H1 (cell line): ENCODE data around the gene DDC. TPM values are rescaled to one million over a fixed set of nuclear protein-coding genes. Genes with fewer than 3 reads are reported as not detected.
"Not testable (repeated sequence)": the region's sequence is repeated elsewhere in the genome, so short reads cannot be mapped to it uniquely, and the experiment has no call there.

Experiments used
- CTCF ChIA-PET: fragments of 300-600 bp; sonication (Branson Sonifier 250); formaldehyde crosslinking; loops from one replicate; lab custom pipeline; 2021; ENCODE audit not compliant: partially characterized antibody; lab: Charles Lee
- POLR2A ChIA-PET: fragments of 300-600 bp; sonication (Branson Sonifier 250); formaldehyde crosslinking; loops from one replicate; lab custom pipeline; 2021; ENCODE audit warnings: inconsistent platforms; ENCODE audit not compliant: partially characterized antibody; lab: Charles Lee
- DNase-seq, 2 experiments: peaks; one replicate each; pipeline versions ENCODE4 v3.0.0 to v3.0.0-alpha.2; 2010 to 2022; ENCODE audit warnings: low spot score in 2 of 2, low read depth in 1 of 2, mixed read lengths in 1 of 2
- FAIRE-seq: peaks from 2 replicates; lab custom pipeline; 2011; peaks lifted over from hg19 to GRCh38; lab: Jason Lieb, UNC
- H2AFZ ChIP-seq: 2 replicates; pipeline ENCODE4 v1.8.1; 2012; ENCODE audit warnings: low read length, inconsistent platforms
- H2AK5ac ChIP-seq: 2 replicates; pipeline ENCODE4 v1.6.1; 2013; ENCODE audit warnings: low read depth, low read length
- H2BK120ac ChIP-seq: replicated peaks from 2 replicates; pipeline ENCODE3; 2013; ENCODE audit warnings: low read depth, low read length, inconsistent platforms
- H2BK12ac ChIP-seq: 2 replicates; pipeline ENCODE4 v1.6.1; 2013; ENCODE audit warnings: low read depth, low read length
- H2BK15ac ChIP-seq: 2 replicates; pipeline ENCODE4 v1.6.1; 2013; ENCODE audit warnings: low read length
- H2BK20ac ChIP-seq: 2 replicates; pipeline ENCODE4 v1.6.1; 2013; ENCODE audit warnings: low read length
- H2BK5ac ChIP-seq: 2 replicates; pipeline ENCODE4 v1.6.1; 2013; ENCODE audit warnings: low read depth, low read length
- H3K14ac ChIP-seq: 2 replicates; pipeline ENCODE4 v1.6.1; 2013; ENCODE audit warnings: inconsistent platforms; ENCODE audit not compliant: insufficient read length
- H3K18ac ChIP-seq: 2 replicates; pipeline ENCODE4 v1.6.1; 2013; ENCODE audit warnings: low read length; ENCODE audit errors: extremely low read depth
- H3K23ac ChIP-seq: 2 replicates; pipeline ENCODE4 v1.6.1; 2013; ENCODE audit warnings: inconsistent platforms; ENCODE audit not compliant: insufficient read length
- H3K23me2 ChIP-seq: 2 replicates; pipeline ENCODE4 v1.6.1; 2013; ENCODE audit warnings: low read depth, low read length
- H3K27ac ChIP-seq: 2 replicates; pipeline ENCODE4 v1.6.1; 2011; ENCODE audit warnings: low read depth, low read length, inconsistent platforms
- H3K27me3 ChIP-seq, 4 experiments: replicated peaks in 1 of 4; 1 replicate in 1 of 4; 2 replicates in 3 of 4; pipeline versions ENCODE4 v1.6.1 to v1.8.1; 2011 to 2013; ENCODE audit warnings: low read length in 3 of 4, mild to moderate bottlenecking in 3 of 4, inconsistent platforms in 2 of 4, mixed read lengths in 2 of 4, moderate library complexity in 1 of 4; ENCODE audit not compliant: control insufficient read depth in 3 of 4, insufficient read depth in 3 of 4; ENCODE audit errors: extremely low read depth in 1 of 4
- H3K36me3 ChIP-seq, 4 experiments: 2 replicates each; pipeline versions ENCODE4 v1.6.1 to v1.8.1; 2011 to 2013; ENCODE audit warnings: mild to moderate bottlenecking in 4 of 4, low read length in 3 of 4, moderate library complexity in 2 of 4, control low read depth in 1 of 4, inconsistent platforms in 1 of 4; ENCODE audit not compliant: insufficient read depth in 4 of 4, control insufficient read depth in 2 of 4
- H3K4ac ChIP-seq: replicated peaks from 2 replicates; pipeline ENCODE3; 2013; ENCODE audit warnings: low read length, low read depth, mixed read lengths, inconsistent platforms; ENCODE audit not compliant: insufficient read length
- H3K4me1 ChIP-seq, 4 experiments: replicated peaks in 1 of 4; 1 replicate in 1 of 4; 2 replicates in 3 of 4; pipeline versions ENCODE4 v1.6.1 to v1.8.1; 2011 to 2013; ENCODE audit warnings: low read length in 3 of 4, inconsistent platforms in 2 of 4, mixed read lengths in 1 of 4; ENCODE audit not compliant: insufficient read depth in 4 of 4, control insufficient read depth in 3 of 4
- H3K4me2 ChIP-seq, 2 experiments: 2 replicates each; pipeline versions ENCODE4 v1.6.1 to v1.8.1; 2011 to 2013; ENCODE audit warnings: low read depth in 2 of 2, low read length in 2 of 2, control low read depth in 1 of 2, inconsistent platforms in 1 of 2, mild to moderate bottlenecking in 1 of 2; ENCODE audit not compliant: insufficient read depth in 1 of 2
- H3K4me3 ChIP-seq, 4 experiments: fragments of 200-600, 300-600 bp in 1 of 4; sonication (generic), shearing (Covaris generic), sonication (Bioruptor Twin) in 1 of 4; 2 replicates each; pipeline versions ENCODE4 v1.5.1 to v1.8.1; 2011 to 2016; ENCODE audit warnings: low read length in 4 of 4, low read depth in 3 of 4, control low read depth in 2 of 4, inconsistent platforms in 2 of 4, mild to moderate bottlenecking in 2 of 4, mixed read lengths in 1 of 4, moderate library complexity in 1 of 4; ENCODE audit not compliant: insufficient read depth in 2 of 4; ENCODE audit errors: extremely low read depth in 1 of 4
- H3K56ac ChIP-seq: replicated peaks from 2 replicates; pipeline ENCODE3; 2013; ENCODE audit warnings: low read depth, mild to moderate bottlenecking, mixed read lengths, low read length, inconsistent platforms; ENCODE audit not compliant: insufficient read length
- H3K79me1 ChIP-seq: 2 replicates; pipeline ENCODE4 v1.6.1; 2013; ENCODE audit warnings: low read depth, low read length, control low read depth
- H3K79me2 ChIP-seq, 2 experiments: 2 replicates each; pipeline versions ENCODE4 v1.6.1 to v1.8.1; 2012 to 2013; ENCODE audit warnings: low read length in 2 of 2, mild to moderate bottlenecking in 2 of 2, inconsistent platforms in 1 of 2; ENCODE audit not compliant: insufficient read depth in 2 of 2, control insufficient read depth in 1 of 2
- H3K9ac ChIP-seq, 4 experiments: replicated peaks in 1 of 4; 1 replicate in 1 of 4; 2 replicates in 3 of 4; pipeline versions ENCODE4 v1.6.1 to v1.8.1; 2011 to 2013; ENCODE audit warnings: low read depth in 3 of 4, low read length in 3 of 4, control low read depth in 2 of 4, mild to moderate bottlenecking in 2 of 4, moderate library complexity in 2 of 4, inconsistent platforms in 1 of 4; ENCODE audit errors: extremely low read depth in 1 of 4
- H3K9me3 ChIP-seq, 2 experiments: 2 replicates each; pipeline versions ENCODE4 v1.6.1 to v1.8.1; 2012 to 2013; ENCODE audit warnings: mild to moderate bottlenecking in 2 of 2, moderate library complexity in 2 of 2, control low read depth in 1 of 2, inconsistent platforms in 1 of 2, low read depth in 1 of 2, low read length in 1 of 2, mixed read lengths in 1 of 2; ENCODE audit not compliant: insufficient read depth in 2 of 2
- H4K20me1 ChIP-seq, 2 experiments: replicated peaks in 1 of 2; 2 replicates each; pipeline versions ENCODE3 to v1.8.1; 2011 to 2013; ENCODE audit warnings: inconsistent platforms in 2 of 2, low read length in 2 of 2, mild to moderate bottlenecking in 1 of 2; ENCODE audit not compliant: insufficient read depth in 2 of 2, control insufficient read depth in 1 of 2
- H4K5ac ChIP-seq: 2 replicates; pipeline ENCODE4 v1.6.1; 2013; ENCODE audit warnings: low read length, low read depth, mixed read lengths, inconsistent platforms; ENCODE audit not compliant: insufficient read length
- H4K8ac ChIP-seq: 2 replicates; pipeline ENCODE4 v1.8.0; 2013; ENCODE audit warnings: mild to moderate bottlenecking, moderate library complexity, low read length, inconsistent platforms; ENCODE audit not compliant: insufficient read depth; ENCODE audit errors: extremely low read depth
- H4K91ac ChIP-seq: replicated peaks from 2 replicates; pipeline ENCODE3; 2013; ENCODE audit warnings: low read length, mixed read lengths, inconsistent platforms; ENCODE audit not compliant: insufficient read length
- WGBS, 2 experiments: shearing (Covaris generic) in 1 of 2; methylation state at CpG; one replicate each; pipeline versions ENCODE4 v1.1.6 to v1.1.7; 2013 to 2015; ENCODE audit warnings: low lambda C conversion rate in 2 of 2, mixed read lengths in 2 of 2, inconsistent platforms in 1 of 2, low coverage in 1 of 2, missing lambda C conversion rate in 1 of 2; ENCODE audit not compliant: insufficient replicate concordance in 2 of 2, insufficient coverage in 1 of 2, insufficient read length in 1 of 2; ENCODE audit errors: extremely low coverage in 1 of 2, missing lambda C conversion rate in 1 of 2; 5-methylcytosine and 5-hydroxymethylcytosine counted together
- polyA plus RNA-seq, 7 experiments: library from polyadenylated mRNA; depleted of rRNA in 3 of 7; stranded (reverse) in 5 of 7; unstranded in 2 of 7; fragments of >200 nt in 5 of 7; fragments of 200-250 nt in 2 of 7; gene quantifications; 1 replicate in 5 of 7; 2 replicates in 1 of 7; 4 replicates in 1 of 7; pipeline versions ENCODE4 v1.2.1 to v1.2.3, GENCODE V29; 2011 to 2013; ENCODE audit warnings: missing spikeins in 2 of 7, mixed read lengths in 2 of 7
- total RNA-seq: library from RNA; stranded (reverse); fragmentation: NEBNext Ultra II Directional; extraction: Animal tissue kit (Norgen Biotek cat#: 25700); gene quantifications from 2 replicates; pipeline ENCODE4 v1.2.1, GENCODE V29; 2021

Gene DDC
- total and polyA plus RNA-seq, 2 of the 8 experiments (the other 6 are each of a cell fraction or from before 2014, with no cell fraction given) = 0.05 TPM; not detected in 1

- CTCF ChIA-PET, H2BK120ac ChIP-seq, H3K27me3 ChIP-seq, H3K9ac ChIP-seq, H3K4me2 ChIP-seq, H2BK20ac ChIP-seq, H2BK15ac ChIP-seq, H3K36me3 ChIP-seq, H2AFZ ChIP-seq, H3K4me3 ChIP-seq, H2BK12ac ChIP-seq, H4K8ac ChIP-seq, POLR2A ChIA-PET, H4K5ac ChIP-seq, H3K14ac ChIP-seq, H4K91ac ChIP-seq, H3K23ac ChIP-seq, H3K4ac ChIP-seq, H4K20me1 ChIP-seq, H3K4me1 ChIP-seq, H3K27ac ChIP-seq, DNase-seq, H2AK5ac ChIP-seq, H3K79me1 ChIP-seq, H3K23me2 ChIP-seq, H2BK5ac ChIP-seq, H3K79me2 ChIP-seq, FAIRE-seq, H3K18ac ChIP-seq, H3K9me3 ChIP-seq, H3K56ac ChIP-seq: not testable (repeated sequence)
- WGBS, 2 experiments = 95% methylated on average over 4 of the region's 6 CpGs; no CpG with 5 or more reads in 1 of the 2 experiments
Observed at GRCh38 chr7:50576388-50576787, 11.2 kb upstream of the DDC start.
